Neural cell (in vitro differentiated cells): ENCODE results near the gene PRKAG2. TPM values are rescaled to one million over a fixed set of nuclear protein-coding genes. Genes with fewer than 3 reads are reported as not detected.

Source experiments
- H2AFZ ChIP-seq: fragments of 200-600, 300-800 bp; sonication (generic), shearing (Covaris generic); 2 replicates; pipeline ENCODE4 v1.6.0; 2014; ENCODE audit warnings: low read depth, mild to moderate bottlenecking, antibody characterized with exemption, low read length, moderate library complexity
- H3F3A ChIP-seq: fragments of 200-600 bp; shearing (Covaris generic); 2 replicates; pipeline ENCODE4 v1.6.1; 2016; ENCODE audit warnings: mild to moderate bottlenecking, moderate library complexity, mixed read lengths, antibody characterized with exemption, low read length; ENCODE audit not compliant: insufficient read depth, poor library complexity, severe bottlenecking
- H3K27ac ChIP-seq: fragments of 200-600, 300-800 bp; sonication (generic), shearing (Covaris generic); 2 replicates; pipeline ENCODE4 v1.5.1; 2014; ENCODE audit warnings: mild to moderate bottlenecking, low read length, moderate library complexity
- H3K27me3 ChIP-seq: fragments of 300-800, 200-600 bp; sonication (generic), shearing (Covaris generic); 2 replicates; pipeline ENCODE4 v1.6.0; 2014; ENCODE audit warnings: mild to moderate bottlenecking, low read depth, low read length, moderate library complexity; ENCODE audit not compliant: insufficient read depth
- H3K36me3 ChIP-seq: fragments of 300-800, 200-600 bp; sonication (generic), shearing (Covaris generic); 2 replicates; pipeline ENCODE4 v1.5.1; 2014; ENCODE audit warnings: mild to moderate bottlenecking, antibody characterized with exemption, low read length, moderate library complexity; ENCODE audit not compliant: insufficient read depth
- H3K4me2 ChIP-seq: fragments of 300-800, 200-600 bp; sonication (generic), shearing (Covaris generic); 2 replicates; pipeline ENCODE4 v1.6.0; 2014; ENCODE audit warnings: mild to moderate bottlenecking, low read length
- H3K4me3 ChIP-seq: fragments of 300-800, 200-600 bp; sonication (generic), shearing (Covaris generic); 2 replicates; pipeline ENCODE4 v1.5.1; 2014; ENCODE audit warnings: mild to moderate bottlenecking, low read length, moderate library complexity
- H3K79me2 ChIP-seq: fragments of 200-600 bp; shearing (Covaris generic); replicated peaks from 2 replicates; pipeline ENCODE4 v1.6.0; 2014; ENCODE audit warnings: mild to moderate bottlenecking, low read length, moderate library complexity; ENCODE audit not compliant: insufficient read depth
- H3K9ac ChIP-seq: fragments of 300-800, 200-600 bp; sonication (generic), shearing (Covaris generic); 2 replicates; pipeline ENCODE4 v1.6.1; 2016; ENCODE audit warnings: mild to moderate bottlenecking, low read length, mixed read lengths
- H3K9me2 ChIP-seq: fragments of 200-600 bp; shearing (Covaris generic); 2 replicates; pipeline ENCODE4 v1.6.1; 2016; ENCODE audit warnings: mild to moderate bottlenecking, low read length, mixed read lengths; ENCODE audit not compliant: insufficient read depth
- H3K9me3 ChIP-seq: fragments of 200-600, 300-800 bp; sonication (generic), shearing (Covaris generic); 2 replicates; pipeline ENCODE4 v1.6.1; 2016; ENCODE audit warnings: mild to moderate bottlenecking, mixed run types, low read length, moderate library complexity, mixed read lengths
- H4K20me1 ChIP-seq: fragments of 200-600 bp; shearing (Covaris generic); 2 replicates; pipeline ENCODE4 v1.6.1; 2016; ENCODE audit warnings: mild to moderate bottlenecking, mixed run types; ENCODE audit not compliant: insufficient read depth
- CTCF ChIP-seq: fragments of 450-650 bp; IDR thresholded peaks from 2 replicates; pipeline ENCODE4 v1.5.1; 2014; ENCODE audit warnings: antibody characterized with exemption, mild to moderate bottlenecking, moderate library complexity; ENCODE audit not compliant: poor library complexity, severe bottlenecking
- EZH2 ChIP-seq: fragments of 200-600, 300-800 bp; shearing (Covaris generic), sonication (generic); IDR thresholded peaks from 2 replicates; pipeline ENCODE4 v1.6.1; 2014; ENCODE audit warnings: antibody characterized with exemption, low read length, borderline replicate concordance, mild to moderate bottlenecking; ENCODE audit not compliant: insufficient read depth, poor library complexity, severe bottlenecking
- MXI1 ChIP-seq: fragments of 450-650 bp; conservative IDR thresholded peaks from 2 replicates; pipeline ENCODE4 v1.6.1; 2014; ENCODE audit warnings: antibody characterized with exemption, mild to moderate bottlenecking; ENCODE audit not compliant: poor library complexity, severe bottlenecking
- POLR2AphosphoS5 ChIP-seq: IDR thresholded peaks from 2 replicates; pipeline ENCODE4 v1.6.1; 2012
- REST ChIP-seq: IDR thresholded peaks from 2 replicates; pipeline ENCODE4 v1.6.1; 2012; ENCODE audit warnings: borderline replicate concordance
- SMC3 ChIP-seq: fragments of 450-650 bp; conservative IDR thresholded peaks from 2 replicates; pipeline ENCODE4 v1.6.1; 2014; ENCODE audit warnings: antibody characterized with exemption, mild to moderate bottlenecking, moderate library complexity; ENCODE audit not compliant: poor library complexity
- TAF1 ChIP-seq: IDR thresholded peaks from 2 replicates; pipeline ENCODE4 v1.6.1; 2012; ENCODE audit warnings: low read depth
- polyA plus RNA-seq: library from polyadenylated mRNA; depleted of rRNA; stranded (reverse); fragments of >200 nt; gene quantifications from 2 replicates; pipeline ENCODE4 v1.2.3, GENCODE V29; 2014

Gene PRKAG2
- polyA plus RNA-seq, 1 donor from 2014 or later: 22.9 TPM

GRCh38 chr7:151708610-151709009 is 168.3 kb downstream of the PRKAG2 start:
- no peak overlapping the region for H2AFZ ChIP-seq
- TF ChIP-seq CTCF: no peak
- no peak for TF ChIP-seq POLR2AphosphoS5
- no peak for TF ChIP-seq MXI1
- no peak for TF ChIP-seq EZH2
- H3K4me3 ChIP-seq: no peak overlapping the region
- H3K4me2 ChIP-seq: no peak overlapping the region
- no peaks in the 10 kb centered on the region for H3K79me2 ChIP-seq
- no peak overlapping the region for H3K9ac ChIP-seq
- no peak overlapping the region for H3K27ac ChIP-seq
- H3K9me2 ChIP-seq: no peaks in the 10 kb centered on the region
- no peaks in the 10 kb centered on the region for H4K20me1 ChIP-seq
- H3K36me3 ChIP-seq: no peaks in the 10 kb centered on the region
- no peaks in the 10 kb centered on the region for H3K9me3 ChIP-seq
- no peaks in the 10 kb centered on the region for H3F3A ChIP-seq
- H3K27me3 ChIP-seq: no peaks in the 10 kb centered on the region

- no peaks in the 10 kb centered on the region for H3K9me3 ChIP-seq
These were observed 169.2 kb downstream of the PRKAG2 start for GRCh38 chr7:151707757-151708156.

More at GRCh38 chr7:151707757-151708156, 169.2 kb downstream of the PRKAG2 start:
- H3K36me3 ChIP-seq: no peaks in the 10 kb centered on the region
- no peak overlapping the region for H3K4me2 ChIP-seq
- H4K20me1 ChIP-seq: no peaks in the 10 kb centered on the region
- H3K4me3 ChIP-seq: no peak overlapping the region
- H3K27ac ChIP-seq: no peak overlapping the region
- H3K27me3 ChIP-seq: no peaks in the 10 kb centered on the region
- no peak overlapping the region for H2AFZ ChIP-seq
- H3K9me2 ChIP-seq: no peaks in the 10 kb centered on the region
- H3K9ac ChIP-seq: no peak overlapping the region
- TF ChIP-seq POLR2AphosphoS5 (no peak), SMC3 (no peak), TAF1 (no peak), CTCF (no peak), MXI1 (no peak), REST (no peak)
- H3K79me2 ChIP-seq: no peaks in the 10 kb centered on the region
- H3F3A ChIP-seq: no peaks in the 10 kb centered on the region
